GM19438 (cell line): ENCODE data around the gene NPHP1.
"Not testable (repeated sequence)": the region's sequence is repeated elsewhere in the genome, so short reads cannot be mapped to it uniquely, and the experiment has no call there.

Source experiments
- ATAC-seq: cut with Tn5 transposase; IDR thresholded peaks from one replicate; pipeline ENCODE4 v1.9.1; 2021; ENCODE audit warnings: low read depth; ENCODE audit not compliant: unreplicated experiment

Gene NPHP1

GRCh38 chr2:110204408-110205385 lies at the start of gene NPHP1:
Gene NPHP1, minus strand, starts transcription at chr2:110205013. Its CDS starts 45 bp downstream, at chr2:110204968.
- ATAC-seq = peak; percentile 93

DNA sequence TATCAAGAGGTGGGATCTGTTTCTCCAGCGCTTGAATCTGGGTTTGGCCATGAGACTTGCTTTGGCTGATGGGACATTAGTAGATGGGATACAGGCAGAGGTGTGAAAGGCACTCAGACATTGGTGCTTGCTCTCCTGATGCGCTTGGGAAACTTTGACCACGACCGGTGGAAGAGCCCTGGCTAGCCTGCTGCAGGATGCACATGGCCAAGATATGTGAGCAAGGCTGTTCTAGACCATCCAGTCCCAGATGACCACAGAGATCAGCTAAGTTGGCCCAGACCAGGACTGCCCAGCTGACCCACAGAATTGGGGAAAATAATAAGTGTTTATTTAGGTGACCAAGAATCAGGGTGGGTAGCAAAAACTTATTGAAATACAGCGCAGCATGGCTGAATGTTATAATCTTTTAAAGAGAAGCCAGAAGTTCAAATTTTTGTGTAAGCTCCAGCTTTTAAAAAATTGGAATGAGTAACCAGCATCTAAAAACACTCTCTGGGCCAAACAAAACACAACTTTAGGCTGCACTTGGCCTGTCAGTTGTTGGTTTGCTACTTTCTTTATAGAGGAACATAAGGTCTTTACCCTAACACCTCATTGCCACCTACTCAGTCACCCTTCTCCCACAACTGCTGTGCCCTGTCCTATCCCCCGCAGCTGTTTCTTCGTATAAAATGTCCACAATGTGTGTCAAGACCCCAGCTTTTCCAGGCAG lies 43.4 kb upstream of the NPHP1 start:
- not testable (repeated sequence) for ATAC-seq

- ATAC-seq = not testable (repeated sequence)
Measured at GRCh38 chr2:110245488-110246435, 40.9 kb upstream of the NPHP1 start.

DNA sequence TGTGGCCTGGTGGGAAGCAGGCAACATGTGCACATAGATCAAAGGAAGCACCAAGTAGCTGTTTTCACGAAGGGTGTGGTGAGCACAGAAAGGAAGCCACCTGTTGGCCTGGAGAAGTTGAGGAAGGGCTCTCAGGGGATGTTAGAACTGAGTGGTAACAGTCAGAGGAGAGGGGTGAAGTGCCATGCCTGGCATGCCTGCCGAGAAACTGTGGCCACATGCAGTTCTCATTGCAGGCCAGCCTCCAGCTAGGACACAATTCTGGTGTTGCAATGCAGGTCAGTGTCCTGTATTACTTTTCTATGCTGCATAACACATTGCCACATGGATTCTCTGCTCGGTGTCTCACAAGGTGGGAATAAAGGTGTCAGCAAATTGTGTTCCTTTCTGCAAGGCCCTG lies 38.5 kb upstream of the NPHP1 start:
- ATAC-seq = not testable (repeated sequence)

GRCh38 chr2:110234514-110234913 lies 29.7 kb upstream of the NPHP1 start:
- ATAC-seq = not testable (repeated sequence)

DNA sequence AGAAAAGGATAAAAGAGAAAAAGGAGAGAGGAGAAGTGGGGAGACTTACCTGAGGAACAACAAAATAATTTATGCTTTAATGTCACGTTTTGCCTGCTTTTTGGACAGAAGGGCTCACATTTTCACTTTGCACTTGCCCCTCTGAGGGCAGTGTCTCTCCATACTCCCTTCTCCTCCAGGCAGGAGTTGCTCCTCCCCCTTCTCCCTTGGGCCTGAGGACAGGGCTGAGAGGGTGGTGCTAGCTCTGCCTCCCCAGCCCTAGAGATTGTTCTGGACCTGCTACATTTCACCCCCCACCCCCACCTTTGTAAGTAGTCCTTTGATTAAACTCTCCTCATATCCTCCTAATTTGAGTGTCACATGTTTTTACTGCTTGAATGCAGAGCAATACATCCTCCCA lies 25.1 kb upstream of the NPHP1 start:
- ATAC-seq = not testable (repeated sequence)

- ATAC-seq = not testable (repeated sequence)
Measured at GRCh38 chr2:110222626-110223025, 17.8 kb upstream of the NPHP1 start.

DNA sequence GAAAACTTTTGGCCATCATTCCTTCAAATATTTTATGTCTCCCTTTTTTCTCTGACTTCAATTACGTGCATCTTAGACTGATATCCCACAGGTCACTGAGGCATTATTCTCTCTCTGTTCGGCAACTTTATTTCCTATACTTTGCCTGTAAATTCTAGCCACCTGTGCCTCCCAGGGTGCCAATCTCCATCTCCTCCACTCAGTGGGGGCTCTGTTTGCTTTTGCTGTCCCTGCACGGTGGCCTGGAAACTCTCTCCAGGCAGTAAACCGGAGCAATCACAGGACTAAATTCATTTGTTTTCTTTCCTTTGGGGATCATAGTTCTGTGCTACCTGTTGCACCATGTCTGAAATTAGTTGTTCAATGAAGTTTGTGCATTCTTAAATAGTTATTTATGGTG lies 17.1 kb upstream of the NPHP1 start:
- ATAC-seq = no peak

DNA sequence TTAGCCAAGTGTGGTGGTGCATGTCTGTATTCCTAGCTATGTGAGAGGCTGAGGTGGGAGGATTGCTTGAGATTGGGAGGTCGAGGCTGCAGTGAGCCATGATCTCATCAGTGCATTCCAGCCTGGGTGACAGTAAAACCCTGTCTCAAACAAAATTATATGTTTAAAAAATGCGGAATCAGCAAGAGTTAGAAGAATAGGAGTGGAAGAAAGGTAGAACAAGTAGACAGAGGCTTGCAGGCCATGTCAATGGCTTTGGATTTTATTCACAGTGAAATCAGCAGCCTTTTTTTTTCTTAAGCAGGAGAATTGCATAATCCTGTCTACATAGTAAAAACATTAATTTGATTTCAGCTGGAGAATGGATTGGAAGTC lies 15.4 kb upstream of the NPHP1 start:
- no peak for ATAC-seq

DNA sequence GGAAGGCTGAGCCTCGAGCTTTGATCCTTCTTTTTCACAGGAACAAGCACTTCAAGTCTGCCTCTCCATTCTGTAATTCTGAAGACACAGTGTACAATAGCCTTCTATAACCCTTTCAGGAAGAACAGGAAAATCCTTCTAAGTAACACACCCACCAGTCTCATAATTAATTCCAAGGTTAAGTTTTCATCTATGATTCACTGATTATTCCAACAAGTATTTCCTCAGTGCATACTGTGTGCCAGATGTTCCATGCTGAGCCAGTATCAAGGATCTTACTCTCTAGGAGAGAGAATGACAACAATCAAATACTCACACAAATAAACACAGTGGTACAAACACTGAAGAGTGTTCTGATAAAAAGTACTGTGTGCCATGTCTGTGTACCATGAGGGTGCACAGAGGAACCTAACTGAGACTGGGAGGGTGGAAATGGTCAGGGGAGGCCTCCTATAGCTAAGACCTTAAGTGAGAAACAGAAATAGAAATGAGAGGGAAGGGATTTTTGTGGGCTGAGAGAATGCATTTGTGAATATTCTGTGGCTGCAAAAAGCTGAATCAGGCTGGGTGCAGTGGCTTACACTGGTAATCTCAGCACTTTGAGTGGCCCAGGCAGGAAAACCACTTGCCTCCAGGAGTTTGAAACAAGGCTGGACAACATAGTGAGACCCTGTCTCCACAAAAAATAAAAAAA lies 14.8 kb upstream of the NPHP1 start:
- ATAC-seq = no peak

- ATAC-seq = not testable (repeated sequence)
Measured at GRCh38 chr2:110218889-110219288, 14.1 kb upstream of the NPHP1 start.

DNA sequence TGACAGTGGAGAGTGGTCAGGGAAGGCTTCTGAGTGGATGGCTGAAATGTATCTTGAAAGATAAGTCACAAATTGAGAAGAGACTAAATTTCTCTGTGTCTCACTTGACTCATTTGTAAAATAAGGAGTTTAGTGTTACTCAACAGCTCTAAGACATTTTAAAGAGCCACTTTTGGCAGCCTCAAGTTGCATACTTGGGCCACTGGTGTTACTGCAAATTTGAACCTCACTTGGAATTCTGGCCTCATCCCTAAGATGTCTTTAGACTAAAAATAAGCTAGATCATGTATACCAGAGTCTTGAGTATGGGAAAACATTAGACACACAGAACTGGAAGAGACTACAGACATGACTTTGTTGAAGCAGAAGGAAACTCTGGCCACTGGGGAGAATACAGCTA lies 12.0 kb upstream of the NPHP1 start:
- no peak for ATAC-seq

- ATAC-seq = no peak
Measured at GRCh38 chr2:110216199-110216598, 11.4 kb upstream of the NPHP1 start.

DNA sequence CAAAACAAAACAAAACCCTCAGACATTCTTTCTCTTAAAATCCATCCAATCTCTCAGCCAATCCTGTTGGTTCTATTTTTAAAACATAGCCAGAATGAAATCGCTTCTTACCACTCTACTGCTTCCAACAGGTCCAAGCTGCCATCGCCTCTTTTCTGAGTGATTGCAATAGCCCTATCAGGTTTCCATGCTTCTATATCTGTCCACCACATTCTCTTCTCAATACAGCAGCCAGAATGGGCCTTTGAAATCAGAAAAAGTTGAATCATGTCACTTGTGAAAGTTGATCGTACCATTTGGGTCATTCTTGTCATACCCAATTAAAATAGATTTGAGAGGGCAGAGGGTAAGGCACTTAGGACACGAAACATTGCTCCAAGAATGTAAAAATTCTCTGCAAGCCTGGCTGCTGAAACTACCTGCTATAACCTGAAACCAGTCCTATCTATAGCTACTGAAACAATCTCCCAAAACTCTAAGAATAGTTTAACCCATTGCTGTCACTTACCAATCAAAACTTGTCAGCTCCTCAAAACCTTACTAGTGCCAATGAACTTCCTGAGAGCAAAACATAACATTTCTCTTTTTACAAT lies 10.8 kb upstream of the NPHP1 start:
- ATAC-seq = no peak

DNA sequence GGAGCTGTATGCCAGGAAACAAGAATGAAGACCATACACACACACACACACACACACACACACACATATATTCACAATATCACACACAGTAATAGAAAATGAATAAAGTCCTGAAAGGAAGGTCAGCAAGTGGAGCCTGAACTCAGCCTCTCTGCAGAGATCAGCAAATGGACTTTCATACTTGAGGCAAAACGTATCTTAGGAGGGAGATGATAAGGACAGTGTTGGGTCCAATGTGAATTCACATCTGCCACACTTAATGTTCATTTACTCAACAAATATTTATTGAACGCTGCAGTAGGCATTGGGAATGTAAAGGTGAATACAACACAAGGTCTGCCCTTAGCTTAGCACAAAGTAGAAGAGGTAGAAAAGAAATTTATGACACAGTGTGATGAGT lies 10.3 kb upstream of the NPHP1 start:
- no peak for ATAC-seq

DNA sequence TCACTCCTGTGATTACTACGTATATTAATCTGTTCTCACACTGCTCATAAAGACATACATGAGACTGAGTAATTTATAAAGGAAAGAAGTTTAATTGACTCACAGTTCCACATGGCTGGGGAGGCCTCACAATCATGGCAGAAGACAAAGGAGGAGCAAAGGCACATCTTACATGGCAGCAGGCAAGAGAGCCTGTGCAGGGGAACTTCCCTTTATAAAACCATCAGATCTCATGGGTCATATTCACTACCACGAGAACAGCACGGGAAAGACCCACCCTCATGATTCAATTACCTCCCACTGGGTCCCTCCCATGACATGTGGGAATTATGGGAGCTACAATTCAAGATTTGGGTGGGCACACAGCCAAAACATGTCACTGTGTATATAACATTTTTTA lies 8.7 kb upstream of the NPHP1 start:
- not testable (repeated sequence) for ATAC-seq

DNA sequence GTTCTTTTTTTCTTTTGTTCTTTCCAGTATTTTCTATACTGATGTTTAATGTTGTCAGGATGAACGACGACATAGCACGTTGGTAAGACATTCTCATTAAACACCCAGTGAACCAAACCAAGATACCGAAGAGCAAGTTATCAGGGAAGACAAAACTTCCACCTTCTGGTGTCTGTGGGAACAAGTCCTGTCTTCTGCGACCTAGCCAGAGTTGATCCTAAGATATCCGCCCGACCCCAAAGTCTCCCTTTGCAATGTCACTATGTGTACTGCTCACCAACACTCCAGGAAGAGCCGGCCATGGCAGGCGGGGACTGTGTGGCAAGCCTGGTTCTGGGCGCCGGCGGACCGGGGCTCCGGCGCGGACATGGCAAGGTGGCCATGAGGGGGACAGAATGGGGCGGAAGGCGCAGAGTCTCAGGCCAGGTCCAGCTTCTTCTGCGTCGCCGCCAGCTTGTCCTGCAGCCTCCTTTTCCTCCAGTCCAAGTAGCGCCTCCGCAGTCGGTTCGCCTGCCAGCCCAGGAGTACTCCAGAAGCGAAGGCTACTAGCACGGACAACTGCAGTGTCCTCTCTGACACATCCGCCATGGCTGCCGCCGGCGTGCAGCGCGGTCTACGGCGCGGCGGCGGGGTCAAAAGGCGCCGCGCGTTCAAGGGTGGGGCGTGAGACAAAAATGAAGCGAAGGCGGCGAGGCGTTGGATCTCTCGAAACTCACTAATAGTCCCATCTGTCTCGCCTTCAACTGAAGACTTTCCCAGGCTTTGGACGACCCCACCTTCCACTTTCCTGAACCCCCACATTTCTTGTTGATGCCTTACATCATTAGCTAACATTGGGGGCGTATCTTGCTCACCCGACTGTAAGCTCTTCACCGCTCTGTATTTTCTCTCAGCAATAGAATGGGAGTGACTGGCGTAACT lies 7.4 kb upstream of the NPHP1 start, which contains the start of gene MTLN:
MTLN (minus strand) TSS at position 610 of the 921 bp plus-strand sequence; CDS start at position 588, 22 bp downstream.
- peak; percentile 74 for ATAC-seq
